ENCODE results near the gene MCHR1.
"Not testable (repeated sequence)": the region's sequence is repeated elsewhere in the genome, so short reads cannot be mapped to it uniquely, and the experiment has no call there.

MCHR1 gene

DNA sequence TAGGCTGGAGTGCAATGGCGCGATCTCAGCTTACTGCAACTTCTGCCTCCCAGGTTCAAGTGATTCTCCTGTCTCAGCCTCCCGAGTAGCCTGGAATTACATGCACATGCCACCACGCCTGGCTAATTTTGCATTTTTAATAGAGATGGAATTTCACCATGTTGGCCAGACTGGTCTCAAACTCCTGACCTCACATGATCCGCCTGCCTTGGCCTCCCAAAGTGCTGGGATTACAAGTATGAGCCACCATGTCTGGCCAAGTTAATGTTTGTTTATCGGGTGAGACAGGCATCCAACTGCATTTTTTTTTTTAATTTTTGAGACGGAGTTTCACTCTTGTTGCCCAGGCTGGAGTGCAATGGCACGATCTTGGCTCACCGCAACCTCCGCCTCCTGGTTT is 22.6 kb upstream of the MCHR1 start:
- not testable (repeated sequence) for DNase-seq

DNA sequence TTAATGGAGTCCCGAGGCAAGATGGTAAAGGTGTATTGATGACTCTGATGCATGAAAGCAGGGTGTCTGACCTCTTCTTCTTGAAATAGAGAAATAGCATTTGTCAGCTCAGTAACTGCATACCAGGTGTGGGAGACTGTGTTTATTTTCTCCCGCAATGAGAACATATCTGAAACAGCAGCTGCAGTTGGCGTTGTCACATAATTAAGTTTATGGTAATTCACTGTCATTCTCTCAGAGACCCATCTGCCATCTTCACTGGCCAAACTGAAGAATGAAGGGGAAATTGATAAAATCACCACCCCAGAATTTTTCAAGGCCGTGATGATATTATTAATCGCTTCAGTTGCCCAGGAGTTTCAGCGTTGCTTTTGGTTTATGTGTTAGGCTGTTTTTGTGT is 20.1 kb upstream of the MCHR1 start:
- DNase-seq: no peak

- no peak for DNase-seq
Observed at GRCh38 chr22:40660730-40661129, 18.6 kb upstream of the MCHR1 start.

- no peak for DNase-seq
Observed at GRCh38 chr22:40661671-40662070, 17.6 kb upstream of the MCHR1 start.

GRCh38 chr22:40665312-40665711 is 14.0 kb upstream of the MCHR1 start:
- DNase-seq: no peak

- DNase-seq: no peak
Observed at GRCh38 chr22:40666151-40666848, 13.0 kb upstream of the MCHR1 start.

GRCh38 chr22:40668611-40669411 is 10.5 kb upstream of the MCHR1 start:
- no peak for DNase-seq

- no peak for DNase-seq
Observed at GRCh38 chr22:40670058-40670457, 9.2 kb upstream of the MCHR1 start.

DNA sequence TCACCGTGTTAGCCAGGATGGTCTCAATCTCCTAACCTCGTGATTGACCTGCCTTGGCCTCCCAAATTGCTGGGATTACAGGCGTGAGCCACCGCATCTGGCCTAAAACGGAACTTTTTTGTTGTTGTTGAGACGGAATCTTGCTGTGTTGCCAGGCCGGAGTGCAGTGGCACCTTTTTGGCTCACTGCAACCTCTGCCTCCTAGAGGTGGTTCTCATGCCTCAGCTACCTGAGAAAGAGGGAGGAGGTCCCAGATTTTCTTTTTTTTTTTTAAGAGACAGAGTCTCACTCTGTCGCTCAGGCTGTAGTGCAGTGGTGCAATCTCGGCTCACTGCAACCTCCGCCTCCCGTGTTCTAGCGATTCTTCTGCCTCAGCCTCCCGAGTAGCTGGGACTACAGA is 7.9 kb upstream of the MCHR1 start:
- no peak for DNase-seq

GRCh38 chr22:40671796-40672360 is 7.4 kb upstream of the MCHR1 start:
- no peak for DNase-seq

GRCh38 chr22:40673017-40673416 is 6.3 kb upstream of the MCHR1 start:
- DNase-seq: no peak

DNA sequence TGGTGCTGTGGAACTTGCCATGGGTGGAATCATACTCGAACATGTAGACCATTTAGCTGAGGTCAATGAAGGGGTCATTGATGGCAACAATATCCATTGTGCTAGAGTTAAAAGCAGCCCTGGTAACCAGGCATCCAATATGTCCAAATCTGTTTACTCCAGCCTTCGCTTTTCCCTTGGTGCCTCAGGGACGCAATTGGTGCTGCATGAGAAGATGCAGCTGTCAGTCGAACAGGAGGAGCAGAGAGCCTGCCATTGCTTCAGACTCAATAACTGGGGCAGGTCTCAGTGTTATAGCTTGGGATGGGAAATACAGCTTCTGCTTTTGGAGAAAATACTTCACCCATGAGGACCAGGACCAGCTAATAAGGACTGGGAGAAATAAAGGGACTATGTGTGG is 5.0 kb upstream of the MCHR1 start:
- no peak for DNase-seq

DNA sequence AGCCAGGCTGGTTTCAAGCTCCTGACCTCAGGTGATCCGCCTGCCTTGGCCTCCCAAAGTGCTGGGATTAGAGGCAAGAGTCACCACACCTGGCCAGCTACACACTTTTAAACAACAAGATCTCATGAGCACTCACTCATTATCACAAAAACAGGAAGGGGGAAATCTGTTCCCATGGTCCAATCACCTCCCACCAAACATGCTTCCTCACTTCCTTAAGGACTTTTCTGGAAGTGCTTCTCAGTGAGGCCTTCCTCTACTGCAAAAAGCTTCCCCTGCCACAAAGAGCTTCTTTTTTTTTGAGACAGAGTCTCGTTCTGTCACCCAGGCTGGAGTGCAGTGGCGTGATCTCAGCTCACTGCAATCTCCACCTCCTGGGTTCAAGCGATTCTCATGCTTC is 3.1 kb upstream of the MCHR1 start:
- DNase-seq: not testable (repeated sequence)

DNA sequence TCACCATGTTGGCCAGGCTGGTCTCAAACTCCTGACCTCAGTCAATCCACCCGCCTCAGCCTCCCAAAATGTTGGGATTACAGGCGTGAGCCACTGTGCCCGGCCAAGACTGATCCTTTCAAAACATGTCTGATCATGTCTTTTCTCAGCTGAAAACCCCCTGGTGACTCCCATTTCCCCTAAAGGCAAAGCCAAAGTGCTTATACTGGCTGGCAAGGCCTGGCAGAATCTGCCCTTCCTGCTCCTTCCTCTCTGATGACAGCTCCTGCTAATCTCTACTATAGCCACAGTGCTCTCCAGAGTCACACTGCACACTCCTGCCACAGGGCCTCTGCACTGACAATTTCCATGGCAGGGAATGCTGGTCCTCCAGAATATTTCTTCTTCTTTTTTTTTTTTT is 2.6 kb upstream of the MCHR1 start:
- DNase-seq: no peak

DNA sequence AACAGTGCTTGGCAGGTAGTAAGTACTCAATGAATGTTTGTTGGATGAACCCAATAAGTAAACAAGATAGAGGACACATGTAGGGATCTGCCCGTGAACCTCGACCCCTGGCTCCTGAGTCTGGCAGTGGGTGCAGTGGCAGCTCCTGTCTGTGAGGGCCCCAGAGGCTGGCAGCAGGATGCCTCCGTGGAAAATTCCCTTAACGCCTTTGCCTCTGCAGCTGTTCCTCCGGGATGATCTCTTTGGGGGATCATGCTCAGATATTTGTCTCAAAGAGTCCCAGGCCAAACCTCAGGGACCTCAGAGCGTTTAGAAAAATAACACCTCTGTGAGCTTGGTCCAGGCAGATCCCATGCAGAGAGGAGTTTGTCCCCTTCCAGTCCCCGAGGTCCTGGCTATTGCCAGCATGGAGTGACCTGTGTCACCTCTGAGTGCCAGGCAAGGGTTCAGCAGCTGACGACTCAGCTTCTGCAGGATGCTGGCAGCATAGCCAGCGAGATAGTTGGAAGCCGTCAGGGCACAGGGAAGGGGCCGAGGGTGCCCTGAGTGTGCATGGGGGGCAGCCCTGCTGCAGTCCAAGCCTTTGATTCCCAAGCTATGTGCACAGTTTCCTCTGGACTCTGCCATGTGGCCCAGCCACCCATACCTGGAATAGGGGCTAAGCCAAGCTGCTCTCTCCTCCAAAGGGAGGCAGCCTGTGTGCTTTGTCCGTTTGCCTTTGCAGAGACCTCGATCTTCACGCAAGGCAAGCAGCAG is 613 bp upstream of the MCHR1 start:
- no peak for DNase-seq

- DNase-seq: no peak
Observed at GRCh38 chr22:40679964-40680818, 907 bp downstream of the MCHR1 start.

GRCh38 chr22:40680819-40681183 is 1.5 kb downstream of the MCHR1 start:
- DNase-seq: no peak

- no peak for DNase-seq
Observed at GRCh38 chr22:40681451-40681850, 2.2 kb downstream of the MCHR1 start.

DNA sequence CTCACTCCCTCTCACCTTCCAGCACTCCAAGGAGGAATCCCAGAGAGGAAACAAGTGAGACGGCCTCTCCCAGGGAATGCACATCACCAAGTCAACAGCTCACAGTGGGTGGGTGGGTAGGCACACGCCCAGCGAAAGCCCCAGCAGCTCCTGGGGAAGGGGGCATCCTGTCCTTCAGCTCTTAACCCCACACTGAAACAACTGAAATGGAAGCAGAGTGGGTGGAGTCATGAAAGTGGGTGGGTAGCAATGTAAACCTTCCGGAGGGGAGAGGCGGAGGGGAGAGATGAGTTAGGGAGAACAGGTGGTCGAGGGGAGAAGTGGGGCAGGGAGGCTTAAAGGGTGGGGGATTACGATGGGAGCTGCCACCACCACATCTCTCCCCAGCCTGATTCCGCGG is 5.4 kb downstream of the MCHR1 start:
- DNase-seq: no peak

- DNase-seq: no peak
Observed at GRCh38 chr22:40685406-40685805, 6.1 kb downstream of the MCHR1 start.

DNA sequence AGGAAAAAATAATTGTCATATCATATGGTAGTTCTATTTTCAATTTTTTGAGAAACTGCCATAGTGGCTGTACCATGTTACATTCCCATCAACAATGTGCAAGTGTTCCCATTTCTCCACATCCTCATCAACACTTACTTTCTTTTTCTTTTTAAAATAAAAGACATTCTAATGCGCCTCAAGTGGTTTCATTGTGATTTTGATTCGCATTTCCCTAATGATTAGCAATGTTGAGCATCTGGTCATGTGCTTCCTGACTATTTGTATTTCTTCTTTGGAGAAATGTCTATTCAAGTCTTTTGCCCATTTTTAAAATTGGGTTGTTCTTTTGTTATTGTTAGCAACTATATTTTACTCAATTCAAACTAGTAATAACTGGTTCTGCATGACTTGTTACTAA is 8.4 kb downstream of the MCHR1 start:
- DNase-seq: no peak

DNA sequence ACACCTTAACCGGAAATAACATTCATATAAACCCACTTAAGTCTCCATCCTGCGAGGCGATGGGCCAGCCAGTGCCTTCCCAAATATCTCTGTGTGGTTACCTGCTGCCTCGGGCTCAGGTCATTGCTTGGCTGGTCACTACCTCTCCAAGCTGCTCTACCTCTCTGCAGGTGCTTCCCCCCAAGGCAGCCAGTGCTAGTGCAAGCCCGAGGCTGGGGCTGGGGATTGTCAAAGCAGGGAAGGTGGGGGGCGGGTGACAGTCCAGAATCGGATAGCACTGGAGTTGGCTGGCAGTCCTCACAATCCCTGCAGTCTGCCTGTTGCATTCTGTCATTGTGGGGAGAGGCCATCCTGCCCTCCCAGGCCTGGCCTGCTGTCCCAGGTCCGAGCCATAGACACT is 11.1 kb downstream of the MCHR1 start:
- DNase-seq: no peak

GRCh38 chr22:40691532-40691931 is 12.2 kb downstream of the MCHR1 start:
- DNase-seq: no peak

Data from stimulated activated naive CD4-positive, alpha-beta T cell (primary cell).